ENCODE measurements around the gene PBRM1. TPM values are rescaled to one million over a fixed set of nuclear protein-coding genes. Genes with fewer than 3 reads are reported as not detected.

PBRM1 gene
- total RNA-seq, 1 experiment from 2014 or later, result 74.2 TPM

GRCh38 chr3:52705438-52705687, 19.6 kb upstream of the PBRM1 start:
- H3K27ac ChIP-seq (ENCODE audit: insufficient read length, low read depth, low read length), result no peak overlapping the region
- peak overlapping the region; percentile 87 for H3K4me2 ChIP-seq (ENCODE audit: insufficient read depth, insufficient read length, low read length)
- H3K9me3 ChIP-seq (ENCODE audit: control insufficient read depth, low read depth, low read length), result no peaks in the 10 kb centered on the region
- H3K14ac ChIP-seq (ENCODE audit: insufficient read depth, low read length), result no peak overlapping the region
- no peak overlapping the region for H2BK12ac ChIP-seq (ENCODE audit: insufficient read length, low read depth, low read length)
- H2BK120ac ChIP-seq (ENCODE audit: low read depth, low read length, poor library complexity, severe bottlenecking), result no peak overlapping the region
- peaks cover 3% of the 10 kb centered on the region; the same call in 1 of the 2 replicates for H3K79me2 ChIP-seq (ENCODE audit: insufficient read depth, low read length)
- no peak overlapping the region for H3K18ac ChIP-seq (ENCODE audit: insufficient read length, low read depth, low read length)
- H3K4me3 Mint-ChIP-seq, result peak overlapping the region; percentile 96 to 97
- H4K20me1 ChIP-seq (ENCODE audit: control insufficient read depth, insufficient read depth, insufficient read length), result no peaks in the 10 kb centered on the region
- TF ChIP-seq, protein P1, sequence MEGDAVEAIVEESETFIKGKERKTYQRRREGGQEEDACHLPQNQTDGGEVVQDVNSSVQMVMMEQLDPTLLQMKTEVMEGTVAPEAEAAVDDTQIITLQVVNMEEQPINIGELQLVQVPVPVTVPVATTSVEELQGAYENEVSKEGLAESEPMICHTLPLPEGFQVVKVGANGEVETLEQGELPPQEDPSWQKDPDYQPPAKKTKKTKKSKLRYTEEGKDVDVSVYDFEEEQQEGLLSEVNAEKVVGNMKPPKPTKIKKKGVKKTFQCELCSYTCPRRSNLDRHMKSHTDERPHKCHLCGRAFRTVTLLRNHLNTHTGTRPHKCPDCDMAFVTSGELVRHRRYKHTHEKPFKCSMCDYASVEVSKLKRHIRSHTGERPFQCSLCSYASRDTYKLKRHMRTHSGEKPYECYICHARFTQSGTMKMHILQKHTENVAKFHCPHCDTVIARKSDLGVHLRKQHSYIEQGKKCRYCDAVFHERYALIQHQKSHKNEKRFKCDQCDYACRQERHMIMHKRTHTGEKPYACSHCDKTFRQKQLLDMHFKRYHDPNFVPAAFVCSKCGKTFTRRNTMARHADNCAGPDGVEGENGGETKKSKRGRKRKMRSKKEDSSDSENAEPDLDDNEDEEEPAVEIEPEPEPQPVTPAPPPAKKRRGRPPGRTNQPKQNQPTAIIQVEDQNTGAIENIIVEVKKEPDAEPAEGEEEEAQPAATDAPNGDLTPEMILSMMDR (conservative IDR thresholded peaks at IDR 0.05), result no peak
- H2AFZ ChIP-seq (ENCODE audit: low read length), result no peak overlapping the region
- no peak overlapping the region for H2BK15ac ChIP-seq (ENCODE audit: low read depth, low read length)
- H3K27me3 Mint-ChIP-seq (ENCODE audit: low read depth), result no peaks in the 10 kb centered on the region
- peaks cover 12% of the 10 kb centered on the region for H3K23me2 ChIP-seq (ENCODE audit: insufficient read length, low read depth, low read length, poor library complexity, severe bottlenecking)
- peaks cover 7 to 17% (median 13%) of the 10 kb centered on the region in 3 experiments; a peak in 6 of 7 replicates for H3K36me3 Mint-ChIP-seq (ENCODE audit: insufficient read depth in 1 of 3, low read depth in 3 of 3)
- H3K9ac ChIP-seq (ENCODE audit: extremely low read depth, insufficient read length, low read length), result peak overlapping the region; percentile 45
- H3K27ac Mint-ChIP-seq, result peak overlapping the region in 2 of 3 experiments; percentile 40 to 81; a peak in 3 of 7 replicates
- no peak overlapping the region for H4K5ac ChIP-seq (ENCODE audit: insufficient read length, low read depth, low read length)
- H3T11ph ChIP-seq (ENCODE audit: low read length), result no peak overlapping the region
- no peak overlapping the region for H2BK20ac ChIP-seq (ENCODE audit: low read depth, low read length, poor library complexity, severe bottlenecking)
- no CpG with 5 or more reads among the region's 25 CpGs for WGBS (ENCODE audit: extremely low coverage, insufficient read length, low lambda C conversion rate)
- no peaks in the 10 kb centered on the region for H3K27me3 ChIP-seq (ENCODE audit: insufficient read depth, low read length)
- H4K91ac ChIP-seq (ENCODE audit: insufficient read length, low read depth, low read length), result no peak overlapping the region
- H3K4me1 Mint-ChIP-seq, result peaks cover 15% of the 10 kb centered on the region in 2 experiments
- H2AK5ac ChIP-seq (ENCODE audit: insufficient read length, low read length), result no peak overlapping the region
- H4K8ac ChIP-seq (replicated peaks; ENCODE audit: insufficient read length, low read depth, low read length), result no peak overlapping the region
- no peaks in the 10 kb centered on the region for H3K79me1 ChIP-seq (ENCODE audit: insufficient read depth, low read depth, low read length, poor library complexity, severe bottlenecking)
- H3K9me3 Mint-ChIP-seq, result no peaks in the 10 kb centered on the region; a peak in 1 of 5 replicates
- H3K4ac ChIP-seq (ENCODE audit: low read depth, low read length), result no peak overlapping the region
- DNase-seq, result no peak
- no peak overlapping the region for H3K23ac ChIP-seq (ENCODE audit: insufficient read length, low read depth, low read length)
- H3K4me1 ChIP-seq (ENCODE audit: insufficient read depth, low read length), result no peaks in the 10 kb centered on the region; the same call in 1 of the 2 replicates
- no peak overlapping the region for H3K56ac ChIP-seq (ENCODE audit: insufficient read length, low read depth, low read length)
- H2BK5ac ChIP-seq (ENCODE audit: insufficient read length, low read length), result no peak overlapping the region

Data from H9 (cell line).